ENCODE measurements around the gene TAS1R3. TPM values are rescaled to one million over a fixed set of nuclear protein-coding genes. Genes with fewer than 3 reads are reported as not detected.

TAS1R3 gene
- total RNA-seq, 4 donors from 2014 or later: 0.21 to 1.2 (median 0.63) TPM

GRCh38 chr1:1326075-1326605 is 4.9 kb upstream of the TAS1R3 start:
- TF ChIP-seq POLR2A (IDR thresholded peaks at IDR 0.05) (no peak), CTCF (IDR thresholded peaks at IDR 0.05) (no peak), EP300 (IDR thresholded peaks at IDR 0.05) (no peak)
- peak overlapping the region in 1 of 4 donors; percentile 97 for H3K4me3 ChIP-seq
- peak overlapping the region in 2 of 4 donors; percentile 87 to 92 for H3K27ac ChIP-seq
- 57 to 76% methylated on average over 5 to 8 of the region's 8 CpGs for WGBS, 2 donors
- H3K9me3 ChIP-seq: no peaks in the 10 kb centered on the region
- peaks cover 0 to 33% (median 7%) of the 10 kb centered on the region in 3 donors for H3K36me3 ChIP-seq
- H3K4me1 ChIP-seq: peaks cover 0 to 66% (median 41%) of the 10 kb centered on the region in 4 donors
- no peak for DNase-seq (ENCODE audit: low spot score in 2 of 2)
- no peaks in the 10 kb centered on the region for H3K27me3 ChIP-seq

- DNase-seq (ENCODE audit: low spot score in 2 of 2): no peak
- WGBS, 2 donors: 90 to 93% methylated on average over 39 to 40 of the region's 40 CpGs
- Histone ChIP-seq H3K36me3 (peaks cover 0 to 33% (median 7%) of the 10 kb centered on the region in 3 donors), H3K27ac (no peak overlapping the region), H3K4me3 (no peak overlapping the region), H3K4me1 (peaks cover 0 to 66% (median 39%) of the 10 kb centered on the region in 4 donors), H3K9me3 (no peaks in the 10 kb centered on the region), H3K27me3 (no peaks in the 10 kb centered on the region)
- TF ChIP-seq CTCF (IDR thresholded peaks at IDR 0.05) (no peak), EP300 (IDR thresholded peaks at IDR 0.05) (no peak), POLR2A (IDR thresholded peaks at IDR 0.05) (no peak)
Measured at GRCh38 chr1:1327291-1327690, 3.8 kb upstream of the TAS1R3 start.

GRCh38 chr1:1328254-1328653 is 2.8 kb upstream of the TAS1R3 start:
- TF ChIP-seq POLR2A (IDR thresholded peaks at IDR 0.05) (no peak), EP300 (IDR thresholded peaks at IDR 0.05) (no peak), CTCF (IDR thresholded peaks at IDR 0.05) (no peak)
- Histone ChIP-seq H3K9me3 (no peaks in the 10 kb centered on the region), H3K27ac (no peak overlapping the region), H3K36me3 (peaks cover 0 to 35% (median 7%) of the 10 kb centered on the region in 3 donors), H3K4me1 (peaks cover 0 to 66% (median 35%) of the 10 kb centered on the region in 4 donors), H3K27me3 (no peaks in the 10 kb centered on the region), H3K4me3 (no peak overlapping the region)
- DNase-seq (ENCODE audit: low spot score in 2 of 2): no peak
- WGBS, 2 donors: 73 to 75% methylated on average over 10 to 12 of the region's 15 CpGs

- no peak for DNase-seq (ENCODE audit: low spot score in 2 of 2)
- no peak for TF ChIP-seq POLR2A (IDR thresholded peaks at IDR 0.05)
- TF ChIP-seq EP300 (IDR thresholded peaks at IDR 0.05): no peak
- no peak for TF ChIP-seq CTCF (IDR thresholded peaks at IDR 0.05)
- WGBS, 2 donors: 91 to 92% methylated on average over 52 to 58 of the region's 58 CpGs
- no peaks in the 10 kb centered on the region for H3K9me3 ChIP-seq
- H3K27me3 ChIP-seq: no peaks in the 10 kb centered on the region
- peaks cover 0 to 44% (median 7%) of the 10 kb centered on the region in 3 donors for H3K36me3 ChIP-seq
- no peak overlapping the region for H3K27ac ChIP-seq
- peaks cover 0 to 68% (median 33%) of the 10 kb centered on the region in 4 donors for H3K4me1 ChIP-seq
- no peak overlapping the region for H3K4me3 ChIP-seq
Measured at GRCh38 chr1:1329304-1330210, 1.5 kb upstream of the TAS1R3 start.
